Measurements from ENCODE around the gene METTL25B. TPM values are rescaled to one million over a fixed set of nuclear protein-coding genes. Genes with fewer than 3 reads are reported as not detected.
"Not testable (repeated sequence)": the region's sequence is repeated elsewhere in the genome, so short reads cannot be mapped to it uniquely, and the experiment has no call there.

The METTL25B gene
- total RNA-seq, 1 donor from 2014 or later, result 41.0 TPM

- intact Hi-C loops (cut with DNase I), result no loop called here
- TF ChIP-seq, protein P1, sequence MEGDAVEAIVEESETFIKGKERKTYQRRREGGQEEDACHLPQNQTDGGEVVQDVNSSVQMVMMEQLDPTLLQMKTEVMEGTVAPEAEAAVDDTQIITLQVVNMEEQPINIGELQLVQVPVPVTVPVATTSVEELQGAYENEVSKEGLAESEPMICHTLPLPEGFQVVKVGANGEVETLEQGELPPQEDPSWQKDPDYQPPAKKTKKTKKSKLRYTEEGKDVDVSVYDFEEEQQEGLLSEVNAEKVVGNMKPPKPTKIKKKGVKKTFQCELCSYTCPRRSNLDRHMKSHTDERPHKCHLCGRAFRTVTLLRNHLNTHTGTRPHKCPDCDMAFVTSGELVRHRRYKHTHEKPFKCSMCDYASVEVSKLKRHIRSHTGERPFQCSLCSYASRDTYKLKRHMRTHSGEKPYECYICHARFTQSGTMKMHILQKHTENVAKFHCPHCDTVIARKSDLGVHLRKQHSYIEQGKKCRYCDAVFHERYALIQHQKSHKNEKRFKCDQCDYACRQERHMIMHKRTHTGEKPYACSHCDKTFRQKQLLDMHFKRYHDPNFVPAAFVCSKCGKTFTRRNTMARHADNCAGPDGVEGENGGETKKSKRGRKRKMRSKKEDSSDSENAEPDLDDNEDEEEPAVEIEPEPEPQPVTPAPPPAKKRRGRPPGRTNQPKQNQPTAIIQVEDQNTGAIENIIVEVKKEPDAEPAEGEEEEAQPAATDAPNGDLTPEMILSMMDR (IDR thresholded peaks at IDR 0.05), result no peak
- Histone ChIP-seq H3K36me3 (peaks cover 3% of the 10 kb centered on the region), H3K4me1 (peaks cover 42% of the 10 kb centered on the region), H3K27ac (peak overlapping the region; percentile 99), H3K27me3 (ENCODE audit: low read depth) (no peaks in the 10 kb centered on the region), H3K4me3 (peak overlapping the region; percentile 95), H3K9me3 (no peaks in the 10 kb centered on the region)
- ATAC-seq (peak; percentile 82 to 92), DNase-seq (peak; percentile 98)
These were observed 23.6 kb downstream of the METTL25B start for GRCh38 chr1:156751757-156752481.

DNA sequence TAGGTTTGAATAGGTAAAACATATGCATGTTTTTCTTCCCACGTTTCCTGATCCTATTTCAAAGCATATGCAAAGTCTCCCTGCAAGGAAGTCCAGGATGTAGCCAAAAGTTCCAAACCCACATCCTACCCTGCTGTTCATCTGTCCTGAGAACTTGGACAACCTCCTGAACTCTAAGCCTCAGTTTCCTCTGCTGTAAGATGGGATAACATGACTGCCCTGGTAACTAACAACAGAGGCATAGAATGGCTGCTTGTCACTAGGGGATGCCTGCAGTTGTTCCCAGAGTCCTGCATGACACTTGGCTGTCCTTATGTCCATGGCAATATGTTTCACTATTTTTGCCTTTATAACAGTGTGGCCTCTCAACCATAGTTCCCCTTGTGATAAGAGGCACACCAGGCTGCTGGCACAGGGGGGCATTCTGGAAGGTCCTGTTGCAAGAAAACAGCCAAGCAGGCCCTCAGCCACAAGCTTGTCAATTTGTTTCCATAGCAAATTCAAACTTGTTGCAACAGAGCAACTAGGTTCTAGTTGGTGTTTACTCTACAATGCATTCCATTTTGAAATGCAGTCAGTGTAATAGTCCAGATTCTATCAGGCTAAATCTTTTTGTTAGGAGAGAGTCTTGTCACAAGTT lies 24.7 kb downstream of the METTL25B start:
- TF ChIP-seq, protein P1 (IDR thresholded peaks at IDR 0.05), result no peak
- Histone ChIP-seq H3K9me3 (no peaks in the 10 kb centered on the region), H3K36me3 (peaks cover 3% of the 10 kb centered on the region), H3K4me1 (peaks cover 35% of the 10 kb centered on the region), H3K4me3 (peak overlapping the region; percentile 95), H3K27me3 (ENCODE audit: low read depth) (no peaks in the 10 kb centered on the region), H3K27ac (peak overlapping the region; percentile 99)
- intact Hi-C loops (cut with DNase I), result no loop called here
- ATAC-seq (no peak), DNase-seq (peak; percentile 44)

- no peaks in the 10 kb centered on the region for H3K27me3 ChIP-seq (ENCODE audit: low read depth)
- no peaks in the 10 kb centered on the region for H3K9me3 ChIP-seq
- peaks cover 22% of the 10 kb centered on the region for H3K4me1 ChIP-seq
- DNase-seq (no peak), ATAC-seq (no peak)
- peaks cover 3% of the 10 kb centered on the region for H3K36me3 ChIP-seq
- no peak overlapping the region for H3K4me3 ChIP-seq
- H3K27ac ChIP-seq, result no peak overlapping the region
- intact Hi-C loops (cut with DNase I), result no loop called here
- TF ChIP-seq, protein P1 (IDR thresholded peaks at IDR 0.05), result no peak
These were observed 25.9 kb downstream of the METTL25B start for GRCh38 chr1:156754219-156754618.

- H3K27ac ChIP-seq, result no peak overlapping the region
- ATAC-seq (no peak), DNase-seq (no peak)
- TF ChIP-seq, protein P1 (IDR thresholded peaks at IDR 0.05), result no peak
- intact Hi-C loops (cut with DNase I), result no loop called here
- H3K27me3 ChIP-seq (ENCODE audit: low read depth), result no peaks in the 10 kb centered on the region
- peaks cover 11% of the 10 kb centered on the region for H3K4me1 ChIP-seq
- peaks cover 3% of the 10 kb centered on the region for H3K36me3 ChIP-seq
- no peak overlapping the region for H3K4me3 ChIP-seq
- no peaks in the 10 kb centered on the region for H3K9me3 ChIP-seq
These were observed 27.3 kb downstream of the METTL25B start for GRCh38 chr1:156755527-156755950.

GRCh38 chr1:156756355-156756754 lies 28.1 kb downstream of the METTL25B start:
- Histone ChIP-seq H3K27me3 (ENCODE audit: low read depth) (no peaks in the 10 kb centered on the region), H3K27ac (no peak overlapping the region), H3K4me1 (peaks cover 11% of the 10 kb centered on the region), H3K36me3 (peaks cover 3% of the 10 kb centered on the region), H3K9me3 (no peaks in the 10 kb centered on the region), H3K4me3 (no peak overlapping the region)
- TF ChIP-seq, protein P1 (IDR thresholded peaks at IDR 0.05), result no peak
- no peak for ATAC-seq
- no peak for DNase-seq
- intact Hi-C loops (cut with DNase I), result no loop called here

- ATAC-seq; H3K4me3 ChIP-seq; H3K27ac ChIP-seq; H3K9me3 ChIP-seq; H3K4me1 ChIP-seq; H3K36me3 ChIP-seq; H3K27me3 ChIP-seq (ENCODE audit: low read depth); intact Hi-C loops (cut with DNase I): not testable (repeated sequence)
- peak; percentile 14 for DNase-seq
These were observed 29.4 kb downstream of the METTL25B start for GRCh38 chr1:156757572-156758253.

All from lower lobe of right lung (tissue), 2 donors.